HepG2 (cell line): Measurements from ENCODE around the gene THRB. TPM values are rescaled to one million over a fixed set of nuclear protein-coding genes. Genes with fewer than 3 reads are reported as not detected.

Experiments used
- ATAC-seq: fragments of 200-7000 bp; cut with Tn5 transposase; 3 replicates; pipeline ENCODE4 v1.9.1; 2020; ENCODE audit warnings: mild to moderate bottlenecking, moderate library complexity
- BruUV-seq: library from RNA; stranded (reverse); fragments of 400-500 nt; replicated peaks from 2 replicates; lab custom pipeline; 2021; lab: Mats Ljungman, UMichigan
- CTCF ChIA-PET: fragments of 300-600 bp; formaldehyde crosslinking; extraction: SDS; loops from one replicate; lab custom pipeline; 2021; ENCODE audit warnings: low total read pairs, inconsistent platforms, low intra/inter-chr PET ratio; lab: Yijun Ruan, JAX
- POLR2A ChIA-PET: fragments of 350-600 bp; sonication (Branson Sonifier 250); formaldehyde crosslinking; loops from one replicate; lab custom pipeline; 2020; ENCODE audit warnings: antibody characterized with exemption, inconsistent platforms; lab: Yijun Ruan, JAX
- DNase-seq: peaks from one replicate; pipeline ENCODE4 v3.0.0-alpha.2; 2015; ENCODE audit warnings: low spot score
- FAIRE-seq: peaks from 3 replicates; lab custom pipeline; 2011; peaks lifted over from hg19 to GRCh38; lab: Jason Lieb, UNC
- H2AFZ ChIP-seq: one replicate; pipeline ENCODE4 v1.6.1; 2011; ENCODE audit warnings: low read length, inconsistent platforms
- H3K27ac ChIP-seq: fragments of 300-600 bp; 3 replicates; pipeline ENCODE4 v1.8.0; 2011; ENCODE audit warnings: mixed run types, mild to moderate bottlenecking, mixed read lengths, low read length, inconsistent platforms; ENCODE audit not compliant: insufficient read depth; ENCODE audit errors: extremely low read length
- H3K27me3 ChIP-seq, 2 experiments: fragments of 200-600 bp in 1 of 2; 2 replicates in 1 of 2; 3 replicates in 1 of 2; pipeline versions ENCODE4 v1.6.0 to v1.8.0; 2011; ENCODE audit warnings: low read length in 2 of 2, mild to moderate bottlenecking in 2 of 2, moderate library complexity in 2 of 2, inconsistent platforms in 1 of 2; ENCODE audit not compliant: insufficient read depth in 2 of 2, control insufficient read depth in 1 of 2
- H3K36me3 ChIP-seq, 2 experiments: fragments of 200-600 bp in 1 of 2; replicated peaks in 1 of 2; 2 replicates in 1 of 2; 3 replicates in 1 of 2; pipeline versions ENCODE4 v1.5.1 to v1.8.0; 2011; ENCODE audit warnings: low read length in 2 of 2, inconsistent platforms in 1 of 2; ENCODE audit not compliant: insufficient read depth in 2 of 2, control insufficient read depth in 1 of 2
- H3K4me1 ChIP-seq: 2 replicates; pipeline ENCODE4 v1.5.1; 2012; ENCODE audit warnings: low read length, inconsistent platforms; ENCODE audit not compliant: insufficient read depth
- H3K4me2 ChIP-seq: 2 replicates; pipeline ENCODE4 v1.6.0; 2011; ENCODE audit warnings: low read depth, low read length, inconsistent platforms
- H3K4me3 ChIP-seq, 3 experiments: fragments of 200-600 bp in 1 of 3; sonication (generic), shearing (Covaris generic) in 1 of 3; replicated peaks in 1 of 3; 2 replicates each; pipeline ENCODE4 v1.5.1; 2011 to 2016; ENCODE audit warnings: low read length in 3 of 3, inconsistent platforms in 2 of 3, low read depth in 2 of 3, mild to moderate bottlenecking in 2 of 3, control low read depth in 1 of 3, mixed read lengths in 1 of 3; ENCODE audit not compliant: insufficient read depth in 1 of 3
- H3K79me2 ChIP-seq: one replicate; pipeline ENCODE4 v1.6.1; 2011; ENCODE audit warnings: low read length, inconsistent platforms; ENCODE audit not compliant: insufficient read depth
- H3K9ac ChIP-seq: 2 replicates; pipeline ENCODE4 v1.6.0; 2011; ENCODE audit warnings: mild to moderate bottlenecking, low read depth, low read length, inconsistent platforms; ENCODE audit not compliant: insufficient read depth
- H3K9me3 ChIP-seq: 2 replicates; pipeline ENCODE4 v1.5.1; 2012; ENCODE audit warnings: mild to moderate bottlenecking, low read length
- H4K20me1 ChIP-seq: 2 replicates; pipeline ENCODE4 v1.6.0; 2011; ENCODE audit warnings: inconsistent platforms, mild to moderate bottlenecking, low read length, moderate library complexity; ENCODE audit not compliant: insufficient read depth
- AGO2 ChIP-seq: fragments of 200-400 bp; formaldehyde crosslinking; optimal IDR thresholded peaks from 2 replicates; pipeline ENCODE3; 2017; ENCODE audit warnings: mild to moderate bottlenecking, low read depth, low read length, moderate library complexity
- HNF4A ChIP-seq: sonication (generic); formaldehyde crosslinking; IDR thresholded peaks from 2 replicates; pipeline ENCODE4 v1.4.0; 2020; ENCODE audit warnings: missing genetic modification reagents
- REL ChIP-seq: sonication (generic); formaldehyde crosslinking; conservative IDR thresholded peaks from 2 replicates; pipeline ENCODE4 v1.8.0; 2022; ENCODE audit warnings: mild to moderate bottlenecking, missing genetic modification reagents, moderate library complexity
- SAP130 ChIP-seq: IDR thresholded peaks from 2 replicates; pipeline ENCODE4 v1.6.1; 2016; ENCODE audit warnings: low read depth
- SMARCE1 ChIP-seq: fragments of 450-650 bp; IDR thresholded peaks from 2 replicates; pipeline ENCODE4 v1.6.1; 2017; ENCODE audit warnings: borderline replicate concordance
- SOX13 ChIP-seq, 3 experiments: fragments of 450-650 bp in 1 of 3; sonication (generic) in 1 of 3; formaldehyde crosslinking in 1 of 3; IDR thresholded peaks in 2 of 3; conservative IDR thresholded peaks in 1 of 3; 2 replicates each; pipeline versions ENCODE4 v1.5.0 to v1.6.1; 2016 to 2020; ENCODE audit warnings: antibody characterized with exemption in 1 of 3, mild to moderate bottlenecking in 1 of 3, missing compliant biosample characterization in 1 of 3, missing genetic modification reagents in 1 of 3, moderate library complexity in 1 of 3
- SPEN ChIP-seq: sonication (generic); formaldehyde crosslinking; IDR thresholded peaks from 2 replicates; pipeline ENCODE4 v1.5.1; 2020; ENCODE audit warnings: low read depth, mild to moderate bottlenecking, missing genetic modification reagents
- ZNF296 ChIP-seq: sonication (generic); formaldehyde crosslinking; conservative IDR thresholded peaks from 2 replicates; pipeline ENCODE4 v1.5.0; 2020; ENCODE audit warnings: mild to moderate bottlenecking, missing genetic modification reagents
- ZNF644 ChIP-seq: IDR thresholded peaks from 2 replicates; pipeline ENCODE4 v1.6.1; 2016; ENCODE audit warnings: low read depth
- WGBS: methylation state at CpG from one replicate; pipeline ENCODE4 v1.1.6; 2017; ENCODE audit warnings: low lambda C conversion rate; 5-methylcytosine and 5-hydroxymethylcytosine counted together
- in situ Hi-C: cut with HindIII; loops from 2 replicates; pipeline ENCODE4 v1.10.0; 2017; ENCODE audit warnings: low pct_unique_long_range_greater_than_20kb; ENCODE audit not compliant: extremely low pct_ligation_motif_present
- intact Hi-C: fragments of 100-400 bp; cut with micrococcal nuclease; formaldehyde crosslinking; loops from one replicate; pipeline ENCODE4 v1.10.0; 2022; ENCODE audit not compliant: unreplicated experiment
- polyA plus RNA-seq, 8 experiments: library from polyadenylated mRNA; depleted of rRNA in 3 of 8; stranded (reverse) in 7 of 8; unstranded in 1 of 8; fragments of >200 nt; fragmentation: Illumina TruSeq in 4 of 8; extraction: Trizol in 4 of 8; gene quantifications; 2 replicates each; pipeline versions ENCODE4 v1.2.1 to v1.2.3, GENCODE V29; 2011 to 2016; ENCODE audit warnings: low read depth in 4 of 8, missing spikeins in 1 of 8, mixed read lengths in 1 of 8; ENCODE audit not compliant: insufficient read depth in 1 of 8
- total RNA-seq, 5 experiments: library from RNA; depleted of rRNA; stranded (reverse); fragments of >200 nt; fragmentation: Illumina TruSeq; extraction: Trizol; gene quantifications; 2 replicates each; pipeline ENCODE4 v1.2.3, GENCODE V29; 2016; ENCODE audit warnings: low read depth in 1 of 5
- TF ChIP-seq, protein P1 (sequence below), 2 experiments: sonication (generic) in 1 of 2; formaldehyde crosslinking in 1 of 2; IDR thresholded peaks; 2 replicates each; pipeline versions ENCODE4 v1.4.0 to v1.6.1; 2016 to 2020; ENCODE audit warnings: borderline replicate concordance in 1 of 2, low read depth in 1 of 2, mild to moderate bottlenecking in 1 of 2, missing genetic modification reagents in 1 of 2

Gene THRB
- total and polyA plus RNA-seq, 2 of the 13 experiments (the other 11 are each of a cell fraction or from before 2014, with no cell fraction given) = 4.7 to 22.7 TPM

DNA sequence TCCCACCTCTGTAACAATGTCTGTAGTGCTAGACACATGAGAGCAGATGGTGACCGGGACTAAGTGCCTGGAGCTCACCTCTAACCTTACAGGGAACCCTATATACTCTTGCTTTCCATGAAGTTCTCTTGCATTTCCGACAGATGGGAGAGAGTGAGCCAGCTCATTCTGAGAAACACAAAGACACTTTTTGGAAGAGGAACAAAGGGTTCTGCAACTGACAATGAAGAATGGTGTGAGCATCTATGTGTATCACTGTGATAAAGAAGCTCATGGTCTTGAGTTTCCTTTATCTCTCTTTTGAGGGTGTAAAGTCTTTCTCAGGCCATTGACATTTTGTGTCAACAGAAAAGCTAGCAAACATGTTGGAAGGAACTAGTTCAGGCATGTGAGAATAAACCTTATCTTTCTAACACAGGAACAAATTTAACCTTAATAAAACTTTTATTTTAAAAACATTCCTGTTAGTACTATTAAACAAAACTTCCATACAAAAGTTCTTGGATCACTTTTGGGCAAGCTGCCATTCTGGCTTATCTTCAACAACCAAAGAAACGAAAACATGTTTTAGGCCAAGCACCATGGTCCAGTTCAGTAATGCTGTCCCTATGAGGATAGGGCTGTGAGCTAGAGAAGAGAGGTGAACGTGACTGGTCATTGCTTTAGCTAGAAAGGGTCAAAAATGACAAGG is 142.7 kb downstream of the THRB start:
- H3K27ac ChIP-seq = peak overlapping the region; percentile 30
- TF ChIP-seq, protein P1, sequence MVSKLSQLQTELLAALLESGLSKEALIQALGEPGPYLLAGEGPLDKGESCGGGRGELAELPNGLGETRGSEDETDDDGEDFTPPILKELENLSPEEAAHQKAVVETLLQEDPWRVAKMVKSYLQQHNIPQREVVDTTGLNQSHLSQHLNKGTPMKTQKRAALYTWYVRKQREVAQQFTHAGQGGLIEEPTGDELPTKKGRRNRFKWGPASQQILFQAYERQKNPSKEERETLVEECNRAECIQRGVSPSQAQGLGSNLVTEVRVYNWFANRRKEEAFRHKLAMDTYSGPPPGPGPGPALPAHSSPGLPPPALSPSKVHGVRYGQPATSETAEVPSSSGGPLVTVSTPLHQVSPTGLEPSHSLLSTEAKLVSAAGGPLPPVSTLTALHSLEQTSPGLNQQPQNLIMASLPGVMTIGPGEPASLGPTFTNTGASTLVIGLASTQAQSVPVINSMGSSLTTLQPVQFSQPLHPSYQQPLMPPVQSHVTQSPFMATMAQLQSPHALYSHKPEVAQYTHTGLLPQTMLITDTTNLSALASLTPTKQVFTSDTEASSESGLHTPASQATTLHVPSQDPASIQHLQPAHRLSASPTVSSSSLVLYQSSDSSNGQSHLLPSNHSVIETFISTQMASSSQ (IDR thresholded peaks at IDR 0.05; ENCODE audit: low read depth) = no peak
- TF ChIP-seq, protein P1 (CRISPR knock-in tag; IDR thresholded peaks at IDR 0.05; ENCODE audit: borderline replicate concordance) = no peak
- no peak for TF ChIP-seq AGO2
- no peak for TF ChIP-seq SMARCE1
- no peak for TF ChIP-seq SOX13 (IDR thresholded peaks at IDR 0.05)
- peak in 1 of 2 experiments; percentile 54; a peak in 1 of 4 replicates for TF ChIP-seq SOX13 (CRISPR knock-in tag; conservative IDR thresholded peaks at IDR 0.05 in 1 of 2, IDR thresholded peaks at IDR 0.05 in 1 of 2)
- TF ChIP-seq SPEN (CRISPR knock-in tag) = no peak
- TF ChIP-seq SAP130 (CRISPR knock-in tag) = no peak
- TF ChIP-seq ZNF644 (CRISPR knock-in tag) = 0 out of 2 replicates have a peak, but pooled peaks have one; percentile 37
- 0 out of 2 replicates have a peak, but pooled peaks have one; percentile 17 for TF ChIP-seq HNF4A (CRISPR knock-in tag)
- TF ChIP-seq ZNF296 = no peak
- no peak for TF ChIP-seq REL
- no peak overlapping the region for H3K4me3 ChIP-seq
- no peaks in the 10 kb centered on the region for H3K9me3 ChIP-seq
- intact Hi-C loops = no loop called here
- H3K36me3 ChIP-seq = no peaks in the 10 kb centered on the region
- ATAC-seq (no peak; the same call in 1 of the 3 replicates), DNase-seq (no peak), FAIRE-seq (no peak)
- no peaks in the 10 kb centered on the region for H4K20me1 ChIP-seq
- ChIA-PET POLR2A (no interaction called here), CTCF (no interaction called here)
- peaks cover 6% of the 10 kb centered on the region for H3K79me2 ChIP-seq
- H3K27me3 ChIP-seq = no peaks in the 10 kb centered on the region
- no peak overlapping the region for H3K9ac ChIP-seq
- 88% methylated on average over 4 of the region's 4 CpGs for WGBS
- H3K4me2 ChIP-seq = no peak overlapping the region
- H3K4me1 ChIP-seq = peaks cover 38% of the 10 kb centered on the region
- BruUV-seq = no TSS peak
- in situ Hi-C loops = no loop called here
- H2AFZ ChIP-seq = no peak overlapping the region
